Posterior vena cava (tissue), 2 donors: ENCODE results near the gene OR52E4. TPM values are rescaled to one million over a fixed set of nuclear protein-coding genes. Genes with fewer than 3 reads are reported as not detected.

Source experiments
- DNase-seq: peaks from one replicate; pipeline ENCODE4 v3.0.0-alpha.2; 2020; ENCODE audit warnings: low spot score
- intact Hi-C, 2 donors: fragments of 100-400 bp; cut with DNase I; formaldehyde crosslinking; loops; one replicate each; pipeline versions ENCODE4 v1.14.1 to v1.14.2; 2022 to 2023
- total RNA-seq, 2 donors: library from RNA; stranded (reverse); fragmentation: NEBNext Ultra II Directional; extraction: Animal tissue kit (Norgen Biotek cat#: 25700); gene quantifications; one replicate each; pipeline ENCODE4 v1.2.1, GENCODE V29; 2021
- donor health status: DM: yes; HTN: yes; CAD: no.
- donor health status: DM: yes; HTN: yes; CAD: no.

OR52E4 gene
- total RNA-seq, 2 donors from 2014 or later = not detected

- intact Hi-C loops = no loop called here
- DNase-seq = no peak
These were observed 43.4 kb downstream of the OR52E4 start for GRCh38 chr11:5923794-5924193.

DNA sequence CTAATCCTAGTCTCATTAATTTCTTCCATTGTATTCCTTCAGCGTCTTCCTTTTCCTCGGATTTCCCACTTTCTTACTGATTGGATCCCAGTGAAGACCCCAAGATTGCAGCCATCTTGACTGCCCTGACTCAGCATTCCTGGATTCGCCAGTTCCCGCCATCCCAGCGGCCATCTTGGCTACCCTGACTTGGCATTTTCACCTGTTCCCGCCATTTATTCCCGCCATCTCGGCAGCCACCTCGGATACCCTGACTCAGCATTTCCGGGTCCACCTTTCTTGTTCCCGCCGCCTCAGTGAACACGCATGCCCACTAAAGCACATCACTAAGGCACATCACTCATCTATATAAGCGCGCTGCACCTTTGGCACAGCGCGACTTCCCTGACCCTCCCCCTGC, 47.8 kb downstream of the OR52E4 start:
- no peak for DNase-seq
- intact Hi-C loops = no loop called here

DNA sequence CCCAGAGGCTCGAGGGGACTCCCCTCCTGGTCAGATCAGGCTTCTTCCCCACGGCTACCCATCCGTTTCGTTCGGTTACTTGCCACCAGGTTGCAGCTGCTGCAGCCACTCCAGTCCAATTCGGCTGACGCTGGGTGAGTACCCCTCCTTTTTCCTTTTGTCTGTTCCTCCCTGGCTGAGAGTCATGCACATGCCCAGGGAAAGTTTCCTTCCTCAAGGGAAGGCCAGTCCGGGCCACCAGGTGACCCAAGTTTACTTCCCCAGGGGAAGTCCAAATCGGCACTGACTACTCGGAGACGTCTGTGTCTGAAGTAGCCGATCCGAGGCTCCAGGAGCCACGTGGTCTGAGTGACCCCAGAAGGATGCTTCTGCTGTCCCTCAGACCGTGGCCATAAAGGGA, 48.4 kb downstream of the OR52E4 start:
- DNase-seq = no peak

DNA sequence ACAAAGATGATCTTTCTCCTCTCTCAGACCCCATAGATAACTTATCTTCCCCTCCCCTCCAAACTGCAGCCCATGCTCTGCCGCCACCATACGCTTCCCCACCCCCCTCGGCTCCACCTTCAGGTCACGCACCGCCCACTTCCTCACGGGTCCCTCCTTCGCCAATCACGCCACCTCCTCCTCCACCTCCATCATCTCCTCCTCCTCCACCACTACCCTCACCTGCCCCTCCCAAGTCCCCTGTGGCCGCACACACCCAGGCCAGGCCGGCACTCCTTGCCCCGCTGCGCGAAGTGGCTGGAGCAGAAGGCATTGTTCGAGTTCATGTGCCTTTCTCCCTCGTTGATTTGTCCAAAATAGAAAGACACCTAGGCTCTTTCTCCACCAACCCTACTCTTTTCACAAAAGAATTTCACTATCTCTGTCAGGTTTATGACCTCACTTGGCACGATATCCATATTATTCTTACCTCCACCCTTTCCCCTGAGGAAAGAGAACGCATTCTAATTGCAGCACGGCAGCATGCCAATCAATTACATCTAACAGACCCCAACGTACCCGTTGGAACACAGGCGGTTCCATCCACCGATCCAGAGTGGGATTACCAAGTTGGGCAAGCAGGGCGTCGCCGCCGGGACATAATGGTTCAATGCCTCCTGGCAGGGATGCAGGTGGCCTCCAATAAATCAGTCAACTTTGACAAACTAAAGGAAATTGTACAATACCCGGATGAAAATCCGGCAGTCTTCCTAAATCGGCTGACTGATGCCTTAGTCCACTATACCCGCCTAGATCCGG, 49.3 kb downstream of the OR52E4 start:
- intact Hi-C loops = no loop called here

More for the DNA sequence above, 48.4 kb downstream of the OR52E4 start:
- intact Hi-C loops = no loop called here

DNA sequence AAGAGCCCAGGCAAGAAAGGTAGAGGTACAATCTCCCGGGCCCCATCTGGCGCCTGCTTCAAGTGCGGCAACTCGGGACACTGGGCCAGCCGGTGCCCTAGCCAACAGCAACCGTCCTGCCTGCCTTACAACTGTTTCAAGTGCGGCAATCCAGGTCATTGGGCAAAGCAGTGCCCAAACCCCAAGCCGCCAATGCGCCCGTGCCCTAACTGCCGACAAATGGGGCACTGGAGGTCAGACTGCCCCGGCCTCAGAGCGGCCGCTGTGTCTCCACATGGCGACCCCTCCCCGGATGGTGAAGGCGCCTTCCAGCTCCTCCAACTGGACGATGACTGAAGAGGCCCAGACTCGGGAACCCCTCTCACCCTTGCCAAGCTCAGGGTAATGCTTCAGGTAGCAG, 50.2 kb downstream of the OR52E4 start:
- DNase-seq = no peak
- intact Hi-C loops = no loop called here

More for the DNA sequence above, 49.3 kb downstream of the OR52E4 start:
- DNase-seq = no peak

DNA sequence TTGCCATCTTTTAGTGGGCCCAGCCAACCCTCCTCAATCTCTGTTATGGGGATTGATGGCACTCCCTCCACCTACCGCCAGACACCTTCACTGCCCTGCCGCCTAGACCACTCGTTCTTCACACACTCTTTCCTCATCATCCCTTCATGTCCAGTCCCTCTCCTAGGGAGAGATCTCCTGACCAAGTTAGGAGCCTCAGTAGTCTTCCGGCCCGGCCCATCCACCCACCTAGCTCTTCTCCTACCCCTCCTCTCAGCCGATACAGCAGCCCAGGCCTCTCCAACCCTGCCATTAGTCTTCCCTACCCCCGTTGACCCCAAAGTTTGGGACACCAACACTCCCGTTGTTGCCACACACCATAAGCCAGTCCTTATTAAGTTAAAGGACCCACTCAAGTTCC, 50.6 kb downstream of the OR52E4 start:
- intact Hi-C loops = no loop called here

GRCh38 chr11:5932671-5933070, 52.2 kb downstream of the OR52E4 start:
- intact Hi-C loops = no loop called here

More for the DNA sequence above, 50.6 kb downstream of the OR52E4 start:
- no peak for DNase-seq

DNA sequence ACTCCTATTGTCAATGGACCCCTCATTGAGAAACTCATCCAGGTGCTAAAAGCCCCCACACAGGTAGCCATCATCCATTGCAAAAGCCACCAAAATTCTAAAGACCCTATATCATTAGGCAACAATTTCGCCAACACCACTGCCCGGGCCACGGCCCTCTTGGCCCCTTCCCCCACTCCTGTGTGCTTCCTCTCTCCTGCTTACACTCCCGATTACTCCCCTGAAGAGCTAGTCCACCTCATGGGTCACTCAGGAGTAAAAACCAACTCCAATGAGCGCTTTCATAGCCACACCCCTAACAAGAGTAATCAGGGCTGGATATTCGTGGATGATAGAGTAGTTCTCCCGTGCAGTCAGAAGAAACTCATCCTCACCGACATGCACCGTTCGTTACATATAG, 52.7 kb downstream of the OR52E4 start:
- DNase-seq = no peak
- intact Hi-C loops = no loop called here

More at GRCh38 chr11:5932671-5933070, 52.2 kb downstream of the OR52E4 start:
- DNase-seq = no peak

Other genes with a start within 250 kb of the OR52E4 start
- gene TRIM5, start 195.6 kb upstream of the OR52E4 start, total RNA-seq = 10 to 100 TPM; 18.1 to 20.2 TPM
- gene TRIM22, start 190.8 kb upstream of the OR52E4 start, total RNA-seq = 10 to 100 TPM; 40.7 to 60.4 TPM
- under 1 TPM in 1 of 2 donors, not detected in 1; 0.19 TPM for gene OR56B1, start 144.2 kb upstream of the OR52E4 start, total RNA-seq
- gene OR52N4, start 126.4 kb upstream of the OR52E4 start, total RNA-seq = under 1 TPM in 1 of 2 donors, not detected in 1; 0.24 TPM
- not detected for gene OR52N5, start 97.3 kb upstream of the OR52E4 start, total RNA-seq
- gene OR52N1, start 89.4 kb upstream of the OR52E4 start, total RNA-seq = not detected
- not detected for gene OR52N2, start 71.7 kb upstream of the OR52E4 start, total RNA-seq
- gene OR52E6, start 38.7 kb upstream of the OR52E4 start, total RNA-seq = not detected
- gene OR52E8, start 22.9 kb upstream of the OR52E4 start, total RNA-seq = not detected
- gene OR52E5, start 12.6 kb downstream of the OR52E4 start, total RNA-seq = not detected
- gene OR56A3, start 61.6 kb downstream of the OR52E4 start, total RNA-seq = not detected
- not detected for gene OR56A5, start 87.9 kb downstream of the OR52E4 start, total RNA-seq
- gene OR52L1, start 106.4 kb downstream of the OR52E4 start, total RNA-seq = not detected
- not detected for gene OR56A4, start 126.3 kb downstream of the OR52E4 start, total RNA-seq
- under 1 TPM in 1 of 2 donors, not detected in 1; 0.05 TPM for gene OR56A1, start 150.1 kb downstream of the OR52E4 start, total RNA-seq
- not detected for gene OR56B4, start 227.1 kb downstream of the OR52E4 start, total RNA-seq